GM23338 (cell line): Measurements from ENCODE around the gene EPS8L1. TPM values are rescaled to one million over a fixed set of nuclear protein-coding genes. Genes with fewer than 3 reads are reported as not detected.
A peak's percentile ranks its signal among the peaks of the same experiment; 100 is the strongest.

Source experiments
- ATAC-seq: fragments of 200-7000 bp; cut with Tn5 transposase; 3 replicates; pipeline ENCODE4 v1.9.1; 2020
- DNase-seq: peaks from one replicate; pipeline ENCODE4 v3.0.0-alpha.2; 2015; ENCODE audit warnings: low spot score
- H2AFZ ChIP-seq: fragments of 200-600 bp; sonication (generic); 2 replicates; pipeline ENCODE4 v1.8.0; 2016; ENCODE audit warnings: antibody characterized with exemption, mild to moderate bottlenecking, moderate library complexity
- H3F3A ChIP-seq: fragments of 200-600 bp; sonication (generic); replicated peaks from 2 replicates; pipeline ENCODE4 v1.8.0; 2017; ENCODE audit warnings: antibody characterized with exemption, mixed run types, low read depth
- H3K27ac ChIP-seq: fragments of 200-600 bp; sonication (generic); 2 replicates; pipeline ENCODE4 v1.6.1; 2016; ENCODE audit warnings: low read depth
- H3K27me3 ChIP-seq: fragments of 200-600 bp; sonication (generic); 2 replicates; pipeline ENCODE4 v1.8.0; 2016; ENCODE audit warnings: mild to moderate bottlenecking, mixed run types, moderate library complexity; ENCODE audit not compliant: insufficient read depth
- H3K36me3 ChIP-seq: fragments of 200-600 bp; sonication (generic); 2 replicates; pipeline ENCODE4 v1.8.0; 2016; ENCODE audit warnings: mild to moderate bottlenecking; ENCODE audit not compliant: insufficient read depth
- H3K4me1 ChIP-seq: fragments of 200-600 bp; sonication (generic); 2 replicates; pipeline ENCODE4 v1.8.0; 2016; ENCODE audit warnings: mild to moderate bottlenecking, moderate library complexity; ENCODE audit not compliant: insufficient read depth
- H3K4me2 ChIP-seq: fragments of 200-600 bp; sonication (generic); 2 replicates; pipeline ENCODE4 v1.7.1; 2017; ENCODE audit warnings: mixed run types
- H3K4me3 ChIP-seq: fragments of 200-600 bp; sonication (generic); 2 replicates; pipeline ENCODE4 v1.6.1; 2016; ENCODE audit warnings: mixed run types
- H3K79me2 ChIP-seq: fragments of 200-600 bp; sonication (generic); replicated peaks from 2 replicates; pipeline ENCODE4 v1.8.0; 2017; ENCODE audit warnings: mild to moderate bottlenecking; ENCODE audit not compliant: insufficient read depth
- H3K9me2 ChIP-seq: fragments of 200-600 bp; sonication (generic); 2 replicates; pipeline ENCODE4 v1.8.0; 2017; ENCODE audit not compliant: insufficient read depth
- H4K20me1 ChIP-seq: fragments of 200-600 bp; sonication (generic); replicated peaks from 2 replicates; pipeline ENCODE4 v1.8.0; 2017; ENCODE audit warnings: mild to moderate bottlenecking; ENCODE audit not compliant: insufficient read depth
- H3K27ac Mint-ChIP-seq: 2 replicates; pipeline ENCODE4 v1.8.0; 2020; ENCODE audit warnings: inconsistent platforms, mild to moderate bottlenecking, moderate library complexity, mixed read lengths
- H3K27me3 Mint-ChIP-seq: 3 replicates; pipeline ENCODE4 v1.8.0; 2022; ENCODE audit warnings: low read depth, mild to moderate bottlenecking, moderate library complexity, mixed read lengths, inconsistent platforms; ENCODE audit not compliant: insufficient read depth, poor library complexity
- H3K36me3 Mint-ChIP-seq: 3 replicates; pipeline ENCODE4 v1.8.0; 2021; ENCODE audit warnings: low read depth, mild to moderate bottlenecking, inconsistent platforms, moderate library complexity, mixed read lengths
- H3K4me1 Mint-ChIP-seq: 3 replicates; pipeline ENCODE4 v1.8.0; 2020; ENCODE audit warnings: mild to moderate bottlenecking, inconsistent platforms, mixed read lengths
- H3K4me3 Mint-ChIP-seq: 3 replicates; pipeline ENCODE4 v1.8.0; 2021; ENCODE audit warnings: moderate library complexity, mild to moderate bottlenecking, inconsistent platforms, mixed read lengths
- H3K9me3 Mint-ChIP-seq: 3 replicates; pipeline ENCODE4 v1.8.0; 2020; ENCODE audit warnings: moderate library complexity, mild to moderate bottlenecking, inconsistent platforms, mixed read lengths
- CREB1 ChIP-seq: fragments of 250-450 bp; sonication (Bioruptor Pico); IDR thresholded peaks from 2 replicates; pipeline ENCODE4 v1.5.0; 2020; ENCODE audit warnings: low read depth, mild to moderate bottlenecking, moderate library complexity
- ETS1 ChIP-seq: IDR thresholded peaks from 2 replicates; pipeline ENCODE4 v1.6.1; 2016; ENCODE audit warnings: antibody characterized with exemption
- EZH2 ChIP-seq: fragments of 200-600 bp; sonication (generic); IDR thresholded peaks from one replicate; pipeline ENCODE4 v1.8.0; 2017; ENCODE audit warnings: antibody characterized with exemption, mild to moderate bottlenecking, low read depth; ENCODE audit not compliant: unreplicated experiment
- EZH2phosphoT487 ChIP-seq: fragments of 200-600 bp; sonication (generic); IDR thresholded peaks from one replicate; pipeline ENCODE4 v1.8.1; 2018; ENCODE audit warnings: antibody characterized with exemption; ENCODE audit not compliant: unreplicated experiment
- JUNB ChIP-seq: IDR thresholded peaks from one replicate; pipeline ENCODE4 v1.6.1; 2016; ENCODE audit warnings: antibody characterized with exemption; ENCODE audit not compliant: unreplicated experiment
- NANOG ChIP-seq: IDR thresholded peaks from 2 replicates; pipeline ENCODE4 v1.6.1; 2016; ENCODE audit warnings: antibody characterized with exemption, borderline replicate concordance
- POLR2AphosphoS5 ChIP-seq: IDR thresholded peaks from 2 replicates; pipeline ENCODE4 v1.6.1; 2016; ENCODE audit warnings: antibody characterized with exemption, low read depth
- STAT1 ChIP-seq: IDR thresholded peaks from one replicate; pipeline ENCODE4 v1.6.1; 2016; ENCODE audit warnings: antibody characterized with exemption; ENCODE audit not compliant: unreplicated experiment
- ZNF114 ChIP-seq: fragments of 250-450 bp; sonication (Bioruptor Pico); IDR thresholded peaks from 2 replicates; pipeline ENCODE4 v1.5.0; 2020; ENCODE audit warnings: mild to moderate bottlenecking, moderate library complexity
- ZNF331 ChIP-seq: fragments of 250-450 bp; sonication (Bioruptor Pico); IDR thresholded peaks from 2 replicates; pipeline ENCODE4 v1.5.0; 2020; ENCODE audit warnings: low read depth, mild to moderate bottlenecking, moderate library complexity
- polyA plus RNA-seq: library from polyadenylated mRNA; unstranded; fragments of >200 nt; fragmentation: Nextera tagmentation; extraction: Ambion mirVana; gene quantifications from 2 replicates; pipeline ENCODE4 v1.2.1, GENCODE V29; 2016
- total RNA-seq: library from RNA; depleted of rRNA; stranded (reverse); fragments of >200 nt; shearing (Covaris generic); gene quantifications from 2 replicates; pipeline ENCODE4 v1.2.3, GENCODE V29; 2014
- TF ChIP-seq, protein P1 (sequence below), 2 experiments: fragments of 200-600 bp in 1 of 2; sonication (generic) in 1 of 2; conservative IDR thresholded peaks; 2 replicates each; pipeline versions ENCODE4 v1.5.1 to v1.6.1; 2016 to 2017; ENCODE audit warnings: antibody characterized with exemption in 2 of 2, low read depth in 2 of 2, mild to moderate bottlenecking in 2 of 2, moderate library complexity in 1 of 2

EPS8L1 gene
- total and polyA plus RNA-seq, 2 experiments from 2014 or later, result 47.5 to 51.2 TPM

- Histone ChIP-seq H3K36me3 (no peaks in the 10 kb centered on the region; the same call in 1 of the 2 replicates), H4K20me1 (no peaks in the 10 kb centered on the region; the same call in 1 of the 2 replicates), H2AFZ (no peak overlapping the region), H3K4me3 (no peak overlapping the region), H3K4me1 (peaks cover 13% of the 10 kb centered on the region; the same call in 1 of the 2 replicates), H3K27ac (0 out of 2 replicates have a peak overlapping the region, but pooled peaks have one; percentile 63), H3K9me2 (no peaks in the 10 kb centered on the region), H3K4me2 (no peak overlapping the region), H3K27me3 (no peaks in the 10 kb centered on the region), H3K79me2 (no peaks in the 10 kb centered on the region), H3F3A (peaks cover 11% of the 10 kb centered on the region; the same call in 1 of the 2 replicates)
- no peak overlapping the region for H3K4me3 Mint-ChIP-seq
- H3K4me1 Mint-ChIP-seq, result peaks cover 22% of the 10 kb centered on the region
- DNase-seq (no peak), ATAC-seq (no peak)
- peaks cover 13% of the 10 kb centered on the region for H3K27me3 Mint-ChIP-seq
- no peak overlapping the region for H3K27ac Mint-ChIP-seq
- no peaks in the 10 kb centered on the region for H3K9me3 Mint-ChIP-seq
- TF ChIP-seq POLR2AphosphoS5, result no peak
- TF ChIP-seq, protein P1, sequence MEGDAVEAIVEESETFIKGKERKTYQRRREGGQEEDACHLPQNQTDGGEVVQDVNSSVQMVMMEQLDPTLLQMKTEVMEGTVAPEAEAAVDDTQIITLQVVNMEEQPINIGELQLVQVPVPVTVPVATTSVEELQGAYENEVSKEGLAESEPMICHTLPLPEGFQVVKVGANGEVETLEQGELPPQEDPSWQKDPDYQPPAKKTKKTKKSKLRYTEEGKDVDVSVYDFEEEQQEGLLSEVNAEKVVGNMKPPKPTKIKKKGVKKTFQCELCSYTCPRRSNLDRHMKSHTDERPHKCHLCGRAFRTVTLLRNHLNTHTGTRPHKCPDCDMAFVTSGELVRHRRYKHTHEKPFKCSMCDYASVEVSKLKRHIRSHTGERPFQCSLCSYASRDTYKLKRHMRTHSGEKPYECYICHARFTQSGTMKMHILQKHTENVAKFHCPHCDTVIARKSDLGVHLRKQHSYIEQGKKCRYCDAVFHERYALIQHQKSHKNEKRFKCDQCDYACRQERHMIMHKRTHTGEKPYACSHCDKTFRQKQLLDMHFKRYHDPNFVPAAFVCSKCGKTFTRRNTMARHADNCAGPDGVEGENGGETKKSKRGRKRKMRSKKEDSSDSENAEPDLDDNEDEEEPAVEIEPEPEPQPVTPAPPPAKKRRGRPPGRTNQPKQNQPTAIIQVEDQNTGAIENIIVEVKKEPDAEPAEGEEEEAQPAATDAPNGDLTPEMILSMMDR (conservative IDR thresholded peaks at IDR 0.05; ENCODE audit: low read depth in 2 of 2), result no peak
- no peak for TF ChIP-seq STAT1
- no peak for TF ChIP-seq NANOG
- no peak for TF ChIP-seq JUNB
- TF ChIP-seq ZNF331 (CRISPR knock-in tag), result no peak
- TF ChIP-seq CREB1, result no peak
- peaks cover 16% of the 10 kb centered on the region for H3K36me3 Mint-ChIP-seq
These were observed 59.1 kb downstream of the EPS8L1 start for GRCh38 chr19:55134736-55135135.

- Mint-ChIP-seq H3K4me3 (no peak overlapping the region; the same call in 2 of the 3 replicates), H3K4me1 (peaks cover 23% of the 10 kb centered on the region), H3K27ac (no peak overlapping the region), H3K36me3 (peaks cover 21% of the 10 kb centered on the region), H3K27me3 (peaks cover 13% of the 10 kb centered on the region), H3K9me3 (no peaks in the 10 kb centered on the region; the same call in 2 of the 3 replicates)
- H3K27me3 ChIP-seq, result peaks cover 7% of the 10 kb centered on the region; the same call in 1 of the 2 replicates
- H2AFZ ChIP-seq, result no peak overlapping the region
- no peak overlapping the region for H3K27ac ChIP-seq
- H3K36me3 ChIP-seq, result no peaks in the 10 kb centered on the region; the same call in 1 of the 2 replicates
- no peak for ATAC-seq
- no peak overlapping the region for H3K4me2 ChIP-seq
- H3F3A ChIP-seq, result peaks cover 11% of the 10 kb centered on the region; the same call in 1 of the 2 replicates
- H3K79me2 ChIP-seq, result no peaks in the 10 kb centered on the region
- no peaks in the 10 kb centered on the region for H3K9me2 ChIP-seq
- no peaks in the 10 kb centered on the region; the same call in 1 of the 2 replicates for H4K20me1 ChIP-seq
- no peak for DNase-seq
- peaks cover 11% of the 10 kb centered on the region; the same call in 1 of the 2 replicates for H3K4me1 ChIP-seq
- no peak overlapping the region for H3K4me3 ChIP-seq
- TF ChIP-seq ETS1 (no peak), EZH2phosphoT487 (no peak), POLR2AphosphoS5 (no peak), ZNF114 (CRISPR knock-in tag) (no peak), EZH2 (no peak), STAT1 (no peak), CREB1 (no peak)
- TF ChIP-seq, protein P1 (conservative IDR thresholded peaks at IDR 0.05; ENCODE audit: low read depth in 2 of 2), result no peak
These were observed 60.9 kb downstream of the EPS8L1 start for GRCh38 chr19:55136399-55137102.
